SK-N-SH (cell line): ENCODE data around the gene XPR1. TPM values are rescaled to one million over a fixed set of nuclear protein-coding genes. Genes with fewer than 3 reads are reported as not detected.
A peak's percentile ranks its signal among the peaks of the same experiment; 100 is the strongest.

Experiments used
- CTCF ChIA-PET: fragments of 300-600, 350-600 bp; formaldehyde crosslinking; extraction: SDS; loops from one replicate; lab custom pipeline; 2021; lab: Yijun Ruan, JAX
- POLR2A ChIA-PET: fragments of 350-600 bp; sonication (Branson Sonifier 250); formaldehyde crosslinking; extraction: SDS; loops from one replicate; lab custom pipeline; 2020; ENCODE audit warnings: antibody characterized with exemption, inconsistent platforms; lab: Yijun Ruan, JAX
- DNase-seq: peaks from one replicate; pipeline ENCODE4 v3.0.0; 2012
- H2AFZ ChIP-seq: fragments of 200-600 bp; sonication (generic); 2 replicates; pipeline ENCODE4 v1.8.1; 2016; ENCODE audit warnings: antibody characterized with exemption, mild to moderate bottlenecking, low read depth
- H3F3A ChIP-seq: fragments of 200-600 bp; sonication (generic); replicated peaks from 2 replicates; pipeline ENCODE3; 2016; ENCODE audit warnings: antibody characterized with exemption, mild to moderate bottlenecking; ENCODE audit not compliant: insufficient read depth
- H3K27ac ChIP-seq, 2 experiments: fragments of 200-500 bp in 1 of 2; fragments of 200-600 bp in 1 of 2; sonication (Bioruptor generic) in 1 of 2; sonication (generic), shearing (Covaris generic) in 1 of 2; 2 replicates each; pipeline versions ENCODE4 v1.5.1 to v1.6.1; 2014 to 2016; ENCODE audit warnings: low read depth in 2 of 2, inconsistent platforms in 1 of 2, low read length in 1 of 2, mild to moderate bottlenecking in 1 of 2, mixed read lengths in 1 of 2
- H3K27me3 ChIP-seq: fragments of 200-600 bp; sonication (generic), shearing (Covaris generic); 2 replicates; pipeline ENCODE4 v1.6.1; 2016; ENCODE audit warnings: mixed run types; ENCODE audit not compliant: insufficient read depth
- H3K36me3 ChIP-seq, 2 experiments: fragments of 200-500 bp in 1 of 2; fragments of 200-600 bp in 1 of 2; sonication (Bioruptor generic) in 1 of 2; sonication (generic) in 1 of 2; replicated peaks in 1 of 2; 2 replicates each; pipeline versions ENCODE3 to v1.5.1; 2014 to 2016; ENCODE audit warnings: low read length in 1 of 2, mild to moderate bottlenecking in 1 of 2; ENCODE audit not compliant: insufficient read depth in 2 of 2, control insufficient read depth in 1 of 2
- H3K4me1 ChIP-seq, 2 experiments: fragments of 200-500 bp in 1 of 2; fragments of 200-600 bp in 1 of 2; sonication (Bioruptor generic) in 1 of 2; sonication (generic), shearing (Covaris generic) in 1 of 2; 2 replicates each; pipeline versions ENCODE4 v1.5.1 to v1.6.1; 2014 to 2016; ENCODE audit warnings: low read depth in 1 of 2, low read length in 1 of 2, mixed run types in 1 of 2; ENCODE audit not compliant: insufficient read depth in 2 of 2, control insufficient read depth in 1 of 2
- H3K4me2 ChIP-seq: fragments of 200-600 bp; sonication (generic), shearing (Covaris generic); 2 replicates; pipeline ENCODE4 v1.6.1; 2017; ENCODE audit warnings: mixed run types
- H3K4me3 ChIP-seq, 2 experiments: fragments of 200-500 bp in 1 of 2; fragments of 200-600 bp in 1 of 2; sonication (Bioruptor generic) in 1 of 2; sonication (generic), shearing (Covaris generic) in 1 of 2; 2 replicates each; pipeline versions ENCODE4 v1.5.1 to v1.8.1; 2014 to 2016; ENCODE audit warnings: low read depth in 2 of 2, inconsistent platforms in 1 of 2, low read length in 1 of 2, mild to moderate bottlenecking in 1 of 2, mixed read lengths in 1 of 2, moderate library complexity in 1 of 2
- H3K79me2 ChIP-seq: fragments of 200-600 bp; sonication (generic); 2 replicates; pipeline ENCODE4 v1.8.1; 2017; ENCODE audit warnings: mild to moderate bottlenecking; ENCODE audit not compliant: insufficient read depth
- H3K9ac ChIP-seq: fragments of 200-600 bp; sonication (generic); 2 replicates; pipeline ENCODE4 v1.6.1; 2017; ENCODE audit warnings: mixed run types
- H3K9me2 ChIP-seq: fragments of 200-600 bp; sonication (generic); 2 replicates; pipeline ENCODE4 v1.6.1; 2017; ENCODE audit warnings: mixed run types
- H3K9me3 ChIP-seq: fragments of 200-600 bp; sonication (generic); 2 replicates; pipeline ENCODE4 v1.6.1; 2017; ENCODE audit warnings: mixed run types, mild to moderate bottlenecking, moderate library complexity
- H4K20me1 ChIP-seq: fragments of 200-600 bp; sonication (generic); 2 replicates; pipeline ENCODE4 v1.6.1; 2017; ENCODE audit warnings: mild to moderate bottlenecking, mixed run types; ENCODE audit not compliant: insufficient read depth
- CTCF ChIP-seq: fragments of 200-600 bp; sonication (generic); IDR thresholded peaks from 2 replicates; pipeline ENCODE4 v1.6.1; 2017; ENCODE audit warnings: antibody characterized with exemption, mild to moderate bottlenecking, moderate library complexity
- EP300 ChIP-seq, 2 experiments: IDR thresholded peaks; 2 replicates each; pipeline versions ENCODE4 v1.4.0 to v1.6.1; 2012; ENCODE audit warnings: borderline replicate concordance in 1 of 2, low read depth in 1 of 2, low read length in 1 of 2
- FOSL2 ChIP-seq: IDR thresholded peaks from 2 replicates; pipeline ENCODE4 v1.4.0; 2012; ENCODE audit warnings: low read depth, mild to moderate bottlenecking, moderate library complexity, borderline replicate concordance
- FOXJ3 ChIP-seq: sonication (generic); formaldehyde crosslinking; IDR thresholded peaks from 2 replicates; pipeline ENCODE4 v1.5.1; 2020; ENCODE audit warnings: mild to moderate bottlenecking, missing genetic modification reagents
- FOXM1 ChIP-seq: IDR thresholded peaks from 2 replicates; pipeline ENCODE4 v1.4.0; 2012; ENCODE audit warnings: low read depth, mild to moderate bottlenecking
- GABPA ChIP-seq: IDR thresholded peaks from 2 replicates; pipeline ENCODE4 v1.4.0; 2012; ENCODE audit warnings: low read depth, mild to moderate bottlenecking
- NFIC ChIP-seq: IDR thresholded peaks from 2 replicates; pipeline ENCODE4 v1.4.0; 2012; ENCODE audit warnings: borderline replicate concordance
- POLR2AphosphoS5 ChIP-seq: IDR thresholded peaks from 2 replicates; pipeline ENCODE4 v1.6.1; 2012; ENCODE audit warnings: low read depth, low read length
- RAD21 ChIP-seq: IDR thresholded peaks from 2 replicates; pipeline ENCODE4 v1.6.1; 2012; ENCODE audit warnings: mild to moderate bottlenecking, low read length
- RXRA ChIP-seq: IDR thresholded peaks from 2 replicates; pipeline ENCODE4 v1.4.0; 2012; ENCODE audit warnings: low read depth, mild to moderate bottlenecking, borderline replicate concordance
- SMC3 ChIP-seq: IDR thresholded peaks from 2 replicates; pipeline ENCODE4 v1.6.1; 2012; ENCODE audit warnings: low read depth, low read length, improper control_type of control experiment
- TEAD4 ChIP-seq: IDR thresholded peaks from 2 replicates; pipeline ENCODE4 v1.4.0; 2012; ENCODE audit warnings: mild to moderate bottlenecking, borderline replicate concordance; ENCODE audit not compliant: insufficient read depth
- WGBS: methylation state at CpG from one replicate; pipeline ENCODE4 v1.1.6; 2017; ENCODE audit warnings: low lambda C conversion rate; 5-methylcytosine and 5-hydroxymethylcytosine counted together
- polyA plus RNA-seq, 3 experiments: library from polyadenylated mRNA; depleted of rRNA; stranded (reverse); fragments of >200 nt; gene quantifications; 2 replicates each; pipeline ENCODE4 v1.2.3, GENCODE V29; 2012
- TF ChIP-seq, protein P1 (sequence below): IDR thresholded peaks from 2 replicates; pipeline ENCODE4; 2012
- TF ChIP-seq, protein P2 (sequence below): fragments of 150-350 bp; IDR thresholded peaks from 2 replicates; pipeline ENCODE4 v1.6.1; 2017; ENCODE audit warnings: antibody characterized with exemption, low read length, low read depth, borderline replicate concordance

The XPR1 gene
- polyA plus RNA-seq, 1 of the 3 experiments (the other 2 are of a cell fraction): 7.9 TPM

- H3K4me1 ChIP-seq: peaks cover 0 to 20% of the 10 kb centered on the region in 2 experiments; a peak in 1 of 4 replicates
- H3K4me2 ChIP-seq: no peak overlapping the region
- POLR2A ChIA-PET: interaction anchor here (1.2 kb wide), 1 partner anchor 31 kb away, joined by 4 read pairs; no protein-coding TSS in a partner anchor
- WGBS: 70% methylated on average over 3 of the region's 7 CpGs
- H3K9ac ChIP-seq: no peak overlapping the region
- H4K20me1 ChIP-seq: no peaks in the 10 kb centered on the region
- peak; percentile 66 for DNase-seq
- H3K4me3 ChIP-seq: no peak overlapping the region
- CTCF ChIA-PET: interaction anchor here (0.7 to 1.4 kb wide), 4 partner anchors 11 to 384 kb away, joined by 3 to 6 read pairs (median 3); no protein-coding TSS in a partner anchor
- H3K27me3 ChIP-seq: no peaks in the 10 kb centered on the region
- H2AFZ ChIP-seq: no peak overlapping the region
- no peaks in the 10 kb centered on the region for H3K36me3 ChIP-seq
- H3K9me2 ChIP-seq: no peaks in the 10 kb centered on the region
- no peaks in the 10 kb centered on the region for H3K79me2 ChIP-seq
- no peak for TF ChIP-seq SMC3
- no peak for TF ChIP-seq FOXJ3 (CRISPR knock-in tag)
- TF ChIP-seq CTCF: no peak
- TF ChIP-seq RAD21: no peak
- no peak for TF ChIP-seq FOSL2
- TF ChIP-seq GABPA: no peak
- TF ChIP-seq RXRA: no peak
- no peaks in the 10 kb centered on the region for H3K9me3 ChIP-seq
- H3F3A ChIP-seq: no peaks in the 10 kb centered on the region
- H3K27ac ChIP-seq: peak overlapping the region in 1 of 2 experiments; percentile 50; a peak in 2 of 4 replicates
Observed at GRCh38 chr1:180899262-180899661, 267.4 kb downstream of the XPR1 start.

DNA sequence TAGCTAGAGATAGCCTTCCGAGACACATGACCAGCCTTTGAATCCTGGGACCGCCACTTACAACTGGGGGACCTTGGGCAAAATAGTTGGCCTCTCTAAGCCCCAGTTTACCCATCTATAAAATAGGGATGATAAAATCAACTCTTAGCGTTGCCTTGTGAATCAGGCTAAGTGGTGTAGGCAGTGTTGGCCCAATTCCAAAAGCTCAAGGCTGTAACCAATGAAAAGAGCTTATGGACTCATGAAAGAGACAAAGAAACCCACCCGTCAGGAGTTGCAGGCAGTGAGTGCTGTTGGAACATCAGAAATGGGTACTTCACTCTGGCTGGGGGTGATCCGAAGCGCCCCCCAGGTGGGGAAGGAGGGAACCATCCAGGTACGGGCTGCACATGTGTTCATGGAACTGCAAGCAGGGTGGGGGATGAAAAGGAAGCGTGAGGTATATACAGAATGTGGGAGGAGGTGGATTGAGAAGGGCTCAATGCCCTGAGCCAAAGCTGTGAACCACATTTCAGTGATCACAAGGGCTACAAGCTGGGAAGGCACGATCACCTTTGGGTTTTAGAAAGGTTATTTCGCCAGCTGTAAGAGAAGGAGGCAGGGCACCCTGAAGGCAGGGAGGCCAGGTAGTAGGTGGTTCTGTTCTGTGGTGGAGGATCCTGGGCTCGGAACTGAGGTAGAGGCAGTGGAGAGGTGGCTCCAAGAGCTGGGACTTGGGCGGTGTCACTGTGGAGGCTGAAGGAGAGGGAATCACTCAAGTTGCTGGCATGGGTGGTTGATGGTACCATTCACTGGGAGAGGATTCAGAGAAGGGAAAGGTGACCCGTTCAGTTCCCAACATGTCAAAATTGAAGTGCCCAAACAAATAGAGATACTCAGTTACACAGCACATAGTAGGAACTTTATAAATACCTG, 269.5 kb downstream of the XPR1 start:
- ChIA-PET CTCF (interaction anchor here (1.1 to 2.0 kb wide), 2 partner anchors 19 to 241 kb away, joined by 3 to 9 read pairs; no protein-coding TSS in a partner anchor), POLR2A (no interaction called here)
- Histone ChIP-seq H3K9me2 (no peaks in the 10 kb centered on the region), H3F3A (no peaks in the 10 kb centered on the region), H4K20me1 (no peaks in the 10 kb centered on the region), H3K9ac (no peak overlapping the region), H3K4me3 (no peak overlapping the region), H3K27ac (no peak overlapping the region), H3K4me1 (peaks cover 0 to 20% of the 10 kb centered on the region in 2 experiments; a peak in 1 of 4 replicates), H3K9me3 (no peaks in the 10 kb centered on the region), H3K4me2 (no peak overlapping the region), H2AFZ (no peak overlapping the region), H3K36me3 (no peaks in the 10 kb centered on the region), H3K79me2 (no peaks in the 10 kb centered on the region), H3K27me3 (no peaks in the 10 kb centered on the region)
- DNase-seq: peak; percentile 14
- 80% methylated on average over 13 of the region's 13 CpGs for WGBS
- TF ChIP-seq, protein P1, sequence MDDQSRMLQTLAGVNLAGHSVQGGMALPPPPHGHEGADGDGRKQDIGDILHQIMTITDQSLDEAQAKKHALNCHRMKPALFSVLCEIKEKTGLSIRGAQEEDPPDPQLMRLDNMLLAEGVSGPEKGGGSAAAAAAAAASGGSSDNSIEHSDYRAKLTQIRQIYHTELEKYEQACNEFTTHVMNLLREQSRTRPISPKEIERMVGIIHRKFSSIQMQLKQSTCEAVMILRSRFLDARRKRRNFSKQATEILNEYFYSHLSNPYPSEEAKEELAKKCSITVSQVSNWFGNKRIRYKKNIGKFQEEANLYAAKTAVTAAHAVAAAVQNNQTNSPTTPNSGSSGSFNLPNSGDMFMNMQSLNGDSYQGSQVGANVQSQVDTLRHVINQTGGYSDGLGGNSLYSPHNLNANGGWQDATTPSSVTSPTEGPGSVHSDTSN: no peak
- TF ChIP-seq SMC3: no peak
- TF ChIP-seq TEAD4: no peak
- no peak for TF ChIP-seq EP300 (IDR thresholded peaks at IDR 0.05; ENCODE audit: borderline replicate concordance in 1 of 2, low read depth in 1 of 2, low read length in 1 of 2)
- no peak for TF ChIP-seq GABPA
- no peak for TF ChIP-seq POLR2AphosphoS5
- TF ChIP-seq, protein P2, sequence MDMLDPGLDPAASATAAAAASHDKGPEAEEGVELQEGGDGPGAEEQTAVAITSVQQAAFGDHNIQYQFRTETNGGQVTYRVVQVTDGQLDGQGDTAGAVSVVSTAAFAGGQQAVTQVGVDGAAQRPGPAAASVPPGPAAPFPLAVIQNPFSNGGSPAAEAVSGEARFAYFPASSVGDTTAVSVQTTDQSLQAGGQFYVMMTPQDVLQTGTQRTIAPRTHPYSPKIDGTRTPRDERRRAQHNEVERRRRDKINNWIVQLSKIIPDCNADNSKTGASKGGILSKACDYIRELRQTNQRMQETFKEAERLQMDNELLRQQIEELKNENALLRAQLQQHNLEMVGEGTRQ: no peak
- TF ChIP-seq NFIC: no peak
- TF ChIP-seq FOXM1: no peak
